Endothelial cell of umbilical vein (primary cell): ENCODE data around the gene TVP23A. TPM values are rescaled to one million over a fixed set of nuclear protein-coding genes. Genes with fewer than 3 reads are reported as not detected.

ENCODE experiments used
- BruUV-seq: library from RNA; stranded (reverse); fragments of 400-500 nt; replicated peaks from 2 replicates; lab custom pipeline; 2021; lab: Mats Ljungman, UMichigan
- CTCF ChIA-PET: fragments of 300-600, 350-600 bp; sonication (Branson Sonifier 250); formaldehyde crosslinking; loops from one replicate; lab custom pipeline; 2021; ENCODE audit warnings: antibody characterized with exemption, inconsistent platforms; lab: Charles Lee
- POLR2A ChIA-PET: fragments of 300-600, 350-600 bp; sonication (Branson Sonifier 250); formaldehyde crosslinking; loops from one replicate; lab custom pipeline; 2021; ENCODE audit warnings: antibody characterized with exemption, inconsistent platforms; lab: Charles Lee
- DNase-seq: peaks from one replicate; pipeline ENCODE4 v3.0.0-alpha.2; 2011; ENCODE audit warnings: low read depth, low spot score
- FAIRE-seq: peaks from 2 replicates; lab custom pipeline; 2011; peaks lifted over from hg19 to GRCh38; lab: Jason Lieb, UNC
- H2AFZ ChIP-seq: 2 replicates; pipeline ENCODE4 v1.6.0; 2012; ENCODE audit warnings: low read depth, low read length, control low read depth, inconsistent platforms
- H3K27ac ChIP-seq: 2 replicates; pipeline ENCODE4 v1.5.1; 2011; ENCODE audit warnings: low read depth, mild to moderate bottlenecking, control low read depth, low read length, moderate library complexity; ENCODE audit not compliant: insufficient read depth
- H3K27me3 ChIP-seq, 2 experiments: 2 replicates each; pipeline versions ENCODE4 v1.6.0 to v1.6.1; 2011; ENCODE audit warnings: low read length in 2 of 2, mixed read lengths in 1 of 2; ENCODE audit not compliant: control insufficient read depth in 2 of 2, insufficient read depth in 2 of 2
- H3K36me3 ChIP-seq, 2 experiments: 2 replicates in 1 of 2; 3 replicates in 1 of 2; pipeline ENCODE4 v1.5.1; 2011; ENCODE audit warnings: low read length in 2 of 2, mild to moderate bottlenecking in 1 of 2, moderate library complexity in 1 of 2; ENCODE audit not compliant: control insufficient read depth in 2 of 2, insufficient read depth in 2 of 2; ENCODE audit errors: extremely low read depth in 1 of 2
- H3K4me1 ChIP-seq: 3 replicates; pipeline ENCODE4 v1.5.1; 2011; ENCODE audit warnings: mild to moderate bottlenecking, low read length; ENCODE audit not compliant: control insufficient read depth, insufficient read depth; ENCODE audit errors: extremely low read depth
- H3K4me2 ChIP-seq: 2 replicates; pipeline ENCODE4 v1.6.1; 2011; ENCODE audit warnings: low read length, control low read depth, mixed read lengths; ENCODE audit not compliant: insufficient read depth
- H3K4me3 ChIP-seq, 3 experiments: fragments of 200-600 bp in 1 of 3; sonication (generic), shearing (Covaris generic) in 1 of 3; replicated peaks in 1 of 3; 2 replicates each; pipeline ENCODE4 v1.5.1; 2011 to 2016; ENCODE audit warnings: control low read depth in 3 of 3, low read length in 3 of 3, mild to moderate bottlenecking in 2 of 3, inconsistent platforms in 1 of 3, low read depth in 1 of 3, moderate library complexity in 1 of 3; ENCODE audit not compliant: insufficient read depth in 1 of 3
- H3K79me2 ChIP-seq: 2 replicates; pipeline ENCODE4 v1.6.0; 2012; ENCODE audit warnings: low read length, inconsistent platforms; ENCODE audit not compliant: control insufficient read depth, insufficient read depth
- H3K9ac ChIP-seq: replicated peaks from 2 replicates; pipeline ENCODE3; 2011; ENCODE audit warnings: low read length, control low read depth; ENCODE audit not compliant: insufficient read depth; ENCODE audit errors: extremely low read depth
- H3K9me1 ChIP-seq: replicated peaks from 3 replicates; pipeline ENCODE4 v1.6.0; 2011; ENCODE audit warnings: mild to moderate bottlenecking, low read length; ENCODE audit not compliant: control insufficient read depth, insufficient read depth; ENCODE audit errors: extremely low read depth
- H3K9me3 ChIP-seq: replicated peaks from 2 replicates; pipeline ENCODE4 v1.5.1; 2012; ENCODE audit warnings: low read length, inconsistent platforms; ENCODE audit not compliant: control insufficient read depth, insufficient read depth
- H4K20me1 ChIP-seq: replicated peaks from 2 replicates; pipeline ENCODE3; 2011; ENCODE audit warnings: mild to moderate bottlenecking, low read length; ENCODE audit not compliant: control insufficient read depth, insufficient read depth; ENCODE audit errors: extremely low read depth
- CTCF ChIP-seq, 2 donors: IDR thresholded peaks; 1 replicate in 1 of 2; 2 replicates in 1 of 2; pipeline ENCODE4 v1.5.1; 2011; ENCODE audit warnings: low read length in 2 of 2, mild to moderate bottlenecking in 2 of 2, moderate library complexity in 2 of 2, control low read depth in 1 of 2, inconsistent platforms in 1 of 2, low read depth in 1 of 2; ENCODE audit not compliant: insufficient read depth in 1 of 2; ENCODE audit errors: extremely low read depth in 1 of 2
- EZH2 ChIP-seq: IDR thresholded peaks from 2 replicates; pipeline ENCODE4 v1.6.1; 2012; ENCODE audit warnings: borderline replicate concordance, low read depth, mild to moderate bottlenecking, moderate library complexity, low read length, inconsistent platforms; ENCODE audit not compliant: severe bottlenecking
- FOS ChIP-seq: IDR thresholded peaks from 2 replicates; pipeline ENCODE4 v1.6.1; 2011; ENCODE audit warnings: mild to moderate bottlenecking, low read length, moderate library complexity, borderline replicate concordance; ENCODE audit not compliant: insufficient read depth
- GATA2 ChIP-seq: IDR thresholded peaks from 2 replicates; pipeline ENCODE4 v1.7.0; 2011; ENCODE audit warnings: low read depth, mild to moderate bottlenecking, moderate library complexity, mixed read lengths, low read length; ENCODE audit not compliant: insufficient read length, insufficient read depth
- JUN ChIP-seq: IDR thresholded peaks from 2 replicates; pipeline ENCODE4 v1.6.1; 2011; ENCODE audit warnings: borderline replicate concordance, low read depth; ENCODE audit not compliant: insufficient read length, insufficient read depth
- MYC ChIP-seq: IDR thresholded peaks from one replicate; pipeline ENCODE4 v1.6.1; 2011; ENCODE audit warnings: mild to moderate bottlenecking, low read depth, low read length
- POLR2A ChIP-seq: IDR thresholded peaks from 2 replicates; pipeline ENCODE4 v1.6.1; 2012; ENCODE audit warnings: low read depth, mild to moderate bottlenecking, control low read depth, low read length
- dilution Hi-C: fragments of 300-500 bp; cut with MboI; formaldehyde crosslinking; loops from one replicate; pipeline ENCODE4 v1.15.0; 2019; ENCODE audit warnings: low sequenced_read_pairs; ENCODE audit not compliant: extremely low pct_ligation_motif_present
- intact Hi-C: fragments of 100-400 bp; cut with micrococcal nuclease; formaldehyde crosslinking; loops from one replicate; pipeline ENCODE4 v1.10.0; 2022
- polyA plus RNA-seq, 4 experiments: library from polyadenylated mRNA; depleted of rRNA in 3 of 4; stranded (reverse) in 3 of 4; unstranded in 1 of 4; fragments of >200 nt; gene quantifications; 2 replicates each; pipeline versions ENCODE4 v1.2.1 to v1.2.3, GENCODE V29; 2011 to 2012; ENCODE audit warnings: missing spikeins in 1 of 4
- total RNA-seq: library from RNA; stranded (reverse); gene quantifications from 2 replicates; pipeline ENCODE4 v1.2.3, GENCODE V29; 2021

Gene TVP23A
- total and polyA plus RNA-seq, 2 donors (not counting 3 experiments of a cell fraction or from before 2014, with no cell fraction given), result not detected

- POLR2A ChIA-PET, result interaction anchor here (0.7 kb wide), 1 partner anchor 133 kb away, joined by 19 read pairs; no protein-coding TSS in a partner anchor
- BruUV-seq, result no TSS peak
- no peaks in the 10 kb centered on the region for H3K27me3 ChIP-seq
- DNase-seq (peak; percentile 24), FAIRE-seq (no peak)
- H3K27ac ChIP-seq, result peak overlapping the region; percentile 53
- H3K4me1 ChIP-seq, result peaks cover 11% of the 10 kb centered on the region
- CTCF ChIA-PET, result interaction anchor here (0.7 to 5.3 kb wide), 7 partner anchors 180 to 1599 kb away, joined by 3 to 189 read pairs (median 7); no protein-coding TSS in a partner anchor
- H3K36me3 ChIP-seq, result no peaks in the 10 kb centered on the region
- no peaks in the 10 kb centered on the region for H3K9me3 ChIP-seq
- no peaks in the 10 kb centered on the region for H3K79me2 ChIP-seq
- dilution Hi-C loops (no loop called here), intact Hi-C loops (no loop called here)
- no peaks in the 10 kb centered on the region for H4K20me1 ChIP-seq
- no peak overlapping the region for H3K4me2 ChIP-seq
- peak overlapping the region; percentile 65 for H2AFZ ChIP-seq
- H3K9me1 ChIP-seq, result no peaks in the 10 kb centered on the region
- no peak overlapping the region for H3K4me3 ChIP-seq
- H3K9ac ChIP-seq, result no peak overlapping the region
- TF ChIP-seq MYC (no peak), EZH2 (no peak), FOS (peak; percentile 58), GATA2 (no peak), JUN (peak; percentile 21), CTCF (IDR thresholded peaks at IDR 0.05; ENCODE audit: extremely low read depth in 1 of 2, insufficient read depth in 1 of 2, low read depth in 1 of 2, low read length in 2 of 2) (no peak), POLR2A (no peak)
These were observed 80.1 kb downstream of the TVP23A start for GRCh38 chr16:10738231-10739077.
